Measurements from ENCODE around the gene NEK10. TPM values are rescaled to one million over a fixed set of nuclear protein-coding genes. Genes with fewer than 3 reads are reported as not detected.

Gene NEK10
- total RNA-seq, 1 experiment from 2014 or later, result 1.2 TPM

DNA sequence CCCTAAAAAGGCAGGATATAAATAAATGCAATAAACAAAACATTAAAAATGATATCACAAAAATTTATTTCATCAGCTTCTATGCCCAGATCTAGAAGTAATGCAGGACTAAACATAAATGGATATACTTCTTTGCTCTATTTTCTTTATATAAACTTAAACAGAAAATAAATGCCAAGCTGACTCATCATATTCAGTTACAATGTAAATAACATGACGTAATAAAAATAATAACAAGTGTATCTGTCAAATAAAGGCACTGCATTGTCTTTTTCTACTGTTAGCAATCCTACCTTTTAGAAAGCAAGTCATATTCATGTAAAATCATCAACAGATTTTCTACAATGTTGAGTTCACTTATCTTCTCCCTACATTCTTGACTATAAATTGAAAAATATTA, 61.6 kb downstream of the NEK10 start:
- Histone ChIP-seq H3K9me2 (ENCODE audit: insufficient read depth) (no peaks in the 10 kb centered on the region), H4K20me1 (ENCODE audit: insufficient read depth) (no peaks in the 10 kb centered on the region), H3K27me3 (ENCODE audit: insufficient read depth, low read length) (no peaks in the 10 kb centered on the region), H3K9me3 (ENCODE audit: control insufficient read depth in 1 of 2, insufficient read depth in 1 of 2, low read depth in 1 of 2, low read length in 2 of 2) (0 out of 4 replicates have a peak, but pooled peaks cover 0 to 3% of the 10 kb centered on the region in 2 experiments), H3K4me2 (ENCODE audit: low read length) (no peak overlapping the region), H3K36me3 (ENCODE audit: control insufficient read depth in 1 of 2, insufficient read depth in 2 of 2, low read length in 2 of 2) (no peaks in the 10 kb centered on the region), H3K27ac (ENCODE audit: low read depth, low read length) (no peak overlapping the region), H2AFZ (ENCODE audit: low read depth, low read length, poor library complexity, severe bottlenecking) (no peak overlapping the region), H3K4me3 (replicated peaks in 1 of 2; ENCODE audit: low read depth in 1 of 2, low read length in 2 of 2) (no peak overlapping the region), H3K4me1 (ENCODE audit: control insufficient read depth in 1 of 2, insufficient read depth in 2 of 2, low read length in 2 of 2) (peaks cover 18 to 27% of the 10 kb centered on the region in 2 experiments), H3K9ac (ENCODE audit: low read length) (no peak overlapping the region), H3K79me2 (ENCODE audit: insufficient read depth, low read length) (no peaks in the 10 kb centered on the region)
- no TSS peak for BruUV-seq (replicated peaks)
- TF ChIP-seq TCF7L2 (IDR thresholded peaks at IDR 0.05; ENCODE audit: borderline replicate concordance, extremely low read depth, insufficient read depth, insufficient read length) (no peak), ZFX (IDR thresholded peaks at IDR 0.05) (no peak), RAD21 (IDR thresholded peaks at IDR 0.05; ENCODE audit: low read depth) (no peak), REST (IDR thresholded peaks at IDR 0.05; ENCODE audit: low read depth) (no peak), SP1 (IDR thresholded peaks at IDR 0.05; ENCODE audit: low read depth) (no peak), POLR2A (IDR thresholded peaks at IDR 0.05; ENCODE audit: borderline replicate concordance, extremely low read depth, insufficient read depth, insufficient read length) (no peak), EGR1 (IDR thresholded peaks at IDR 0.05; ENCODE audit: low read depth) (no peak), EZH2phosphoT487 (IDR thresholded peaks at IDR 0.05; ENCODE audit: borderline replicate concordance) (no peak), ZBTB33 (IDR thresholded peaks at IDR 0.05; ENCODE audit: extremely low read depth, insufficient replicate concordance, low read length) (no peak), SIN3A (IDR thresholded peaks at IDR 0.05; ENCODE audit: low read depth) (no peak), CBX3 (IDR thresholded peaks at IDR 0.05; ENCODE audit: low read depth) (no peak), FOSL1 (IDR thresholded peaks at IDR 0.05; ENCODE audit: low read depth) (no peak), ELF1 (IDR thresholded peaks at IDR 0.05; ENCODE audit: borderline replicate concordance, low read depth) (no peak), YY1 (IDR thresholded peaks at IDR 0.05; ENCODE audit: extremely low read depth, insufficient replicate concordance, low read depth, low read length) (no peak), CEBPB (IDR thresholded peaks at IDR 0.05; ENCODE audit: low read depth) (no peak), JUND (IDR thresholded peaks at IDR 0.05) (no peak), POLR2AphosphoS5 (IDR thresholded peaks at IDR 0.05; ENCODE audit: low read depth, low read length) (no peak)
- TF ChIP-seq, protein P1, sequence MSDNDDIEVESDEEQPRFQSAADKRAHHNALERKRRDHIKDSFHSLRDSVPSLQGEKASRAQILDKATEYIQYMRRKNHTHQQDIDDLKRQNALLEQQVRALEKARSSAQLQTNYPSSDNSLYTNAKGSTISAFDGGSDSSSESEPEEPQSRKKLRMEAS (IDR thresholded peaks at IDR 0.05), result no peak
- TF ChIP-seq, protein P2, sequence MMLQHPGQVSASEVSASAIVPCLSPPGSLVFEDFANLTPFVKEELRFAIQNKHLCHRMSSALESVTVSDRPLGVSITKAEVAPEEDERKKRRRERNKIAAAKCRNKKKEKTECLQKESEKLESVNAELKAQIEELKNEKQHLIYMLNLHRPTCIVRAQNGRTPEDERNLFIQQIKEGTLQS (IDR thresholded peaks at IDR 0.05), result no peak
- TF ChIP-seq, protein P3, sequence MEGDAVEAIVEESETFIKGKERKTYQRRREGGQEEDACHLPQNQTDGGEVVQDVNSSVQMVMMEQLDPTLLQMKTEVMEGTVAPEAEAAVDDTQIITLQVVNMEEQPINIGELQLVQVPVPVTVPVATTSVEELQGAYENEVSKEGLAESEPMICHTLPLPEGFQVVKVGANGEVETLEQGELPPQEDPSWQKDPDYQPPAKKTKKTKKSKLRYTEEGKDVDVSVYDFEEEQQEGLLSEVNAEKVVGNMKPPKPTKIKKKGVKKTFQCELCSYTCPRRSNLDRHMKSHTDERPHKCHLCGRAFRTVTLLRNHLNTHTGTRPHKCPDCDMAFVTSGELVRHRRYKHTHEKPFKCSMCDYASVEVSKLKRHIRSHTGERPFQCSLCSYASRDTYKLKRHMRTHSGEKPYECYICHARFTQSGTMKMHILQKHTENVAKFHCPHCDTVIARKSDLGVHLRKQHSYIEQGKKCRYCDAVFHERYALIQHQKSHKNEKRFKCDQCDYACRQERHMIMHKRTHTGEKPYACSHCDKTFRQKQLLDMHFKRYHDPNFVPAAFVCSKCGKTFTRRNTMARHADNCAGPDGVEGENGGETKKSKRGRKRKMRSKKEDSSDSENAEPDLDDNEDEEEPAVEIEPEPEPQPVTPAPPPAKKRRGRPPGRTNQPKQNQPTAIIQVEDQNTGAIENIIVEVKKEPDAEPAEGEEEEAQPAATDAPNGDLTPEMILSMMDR (IDR thresholded peaks at IDR 0.05 in 2 of 3, conservative IDR thresholded peaks at IDR 0.05 in 1 of 3; ENCODE audit: borderline replicate concordance in 1 of 3, insufficient read depth in 1 of 3, low read depth in 2 of 3, low read length in 2 of 3), result no peak
- CTCF ChIA-PET, result no interaction called here
- POLR2A ChIA-PET, result no interaction called here
- ATAC-seq (no peak), DNase-seq (ENCODE audit: low read depth, low spot score) (no peak)
- RAD21 ChIA-PET (ENCODE audit: low non-redundant PET in 1 of 2, low total read pairs in 2 of 2, uncharacterized antibody in 2 of 2, unreplicated experiment in 2 of 2), result no interaction called here
- intact Hi-C loops (cut with micrococcal nuclease), result no loop called here
